GM18951 (cell line): ENCODE measurements around the gene TCOF1.

ENCODE experiments used
- POLR2A ChIP-seq: IDR thresholded peaks from 4 replicates; pipeline ENCODE4 v1.6.1; 2011; ENCODE audit warnings: mild to moderate bottlenecking; ENCODE audit not compliant: insufficient read length, insufficient read depth; ENCODE audit errors: extremely low read depth
- in situ Hi-C: fragments of 300-500 bp; cut with MboI; formaldehyde crosslinking; loops from one replicate; pipeline ENCODE4 v1.12.0; 2022; ENCODE audit warnings: low sequenced_read_pairs, mixed read lengths, inconsistent platforms; ENCODE audit not compliant: unreplicated experiment

TCOF1 gene

GRCh38 chr5:150350524-150351344 lies 6.8 kb upstream of the TCOF1 start:
- in situ Hi-C loops: no loop called here
- no peak for TF ChIP-seq POLR2A

GRCh38 chr5:150352244-150353031 lies 5.1 kb upstream of the TCOF1 start:
- in situ Hi-C loops: no loop called here
- no peak for TF ChIP-seq POLR2A

- in situ Hi-C loops: no loop called here
Observed at GRCh38 chr5:150353032-150353675, 4.3 kb upstream of the TCOF1 start.

GRCh38 chr5:150355791-150356190 lies 1.7 kb upstream of the TCOF1 start:
- TF ChIP-seq POLR2A: no peak
- in situ Hi-C loops: no loop called here

More at GRCh38 chr5:150353032-150353675, 4.3 kb upstream of the TCOF1 start:
- TF ChIP-seq POLR2A: no peak

- no peak for TF ChIP-seq POLR2A
- in situ Hi-C loops: no loop called here
Observed at GRCh38 chr5:150356575-150357294, 762 bp upstream of the TCOF1 start.

GRCh38 chr5:150358261-150359095 lies 981 bp downstream of the TCOF1 start:
- in situ Hi-C loops: no loop called here
- no peak for TF ChIP-seq POLR2A

GRCh38 chr5:150361301-150361700 lies 3.8 kb downstream of the TCOF1 start:
- in situ Hi-C loops: no loop called here
- TF ChIP-seq POLR2A: no peak

GRCh38 chr5:150363185-150363584 lies 5.7 kb downstream of the TCOF1 start:
- in situ Hi-C loops: no loop called here
- no peak for TF ChIP-seq POLR2A

GRCh38 chr5:150364004-150364403 lies 6.5 kb downstream of the TCOF1 start:
- no peak for TF ChIP-seq POLR2A
- in situ Hi-C loops: no loop called here

GRCh38 chr5:150368526-150368925 lies 11.0 kb downstream of the TCOF1 start:
- TF ChIP-seq POLR2A: no peak
- in situ Hi-C loops: no loop called here

GRCh38 chr5:150372639-150373038 lies 15.1 kb downstream of the TCOF1 start:
- in situ Hi-C loops: no loop called here

GRCh38 chr5:150374651-150375050 lies 17.2 kb downstream of the TCOF1 start:
- no peak for TF ChIP-seq POLR2A
- in situ Hi-C loops: no loop called here

More at GRCh38 chr5:150372639-150373038, 15.1 kb downstream of the TCOF1 start:
- TF ChIP-seq POLR2A: no peak
